Osteoblast (primary cell): ENCODE measurements around the gene CSF2. TPM values are rescaled to one million over a fixed set of nuclear protein-coding genes. Genes with fewer than 3 reads are reported as not detected.

ENCODE experiments used
- DNase-seq: peaks from one replicate; pipeline ENCODE4 v3.0.0; 2011; ENCODE audit warnings: low spot score, mixed read lengths; ENCODE audit not compliant: insufficient read length; ENCODE audit errors: missing footprints
- H2AFZ ChIP-seq: 2 replicates; pipeline ENCODE4 v1.6.0; 2011; ENCODE audit warnings: mild to moderate bottlenecking, low read length
- H3K27ac ChIP-seq: 2 replicates; pipeline ENCODE4 v1.5.1; 2011; ENCODE audit warnings: mild to moderate bottlenecking, low read depth, low read length, moderate library complexity
- H3K27me3 ChIP-seq: 2 replicates; pipeline ENCODE4 v1.6.0; 2012; ENCODE audit warnings: mild to moderate bottlenecking, control low read depth, inconsistent platforms, low read length, moderate library complexity; ENCODE audit not compliant: insufficient read depth
- H3K36me3 ChIP-seq: 2 replicates; pipeline ENCODE4 v1.5.1; 2011; ENCODE audit warnings: mild to moderate bottlenecking, low read length, control low read depth, moderate library complexity; ENCODE audit not compliant: insufficient read depth
- H3K4me1 ChIP-seq: 2 replicates; pipeline ENCODE4 v1.5.1; 2011; ENCODE audit warnings: mild to moderate bottlenecking, low read length, control low read depth, moderate library complexity; ENCODE audit not compliant: insufficient read depth
- H3K4me2 ChIP-seq: 2 replicates; pipeline ENCODE4 v1.6.0; 2011; ENCODE audit warnings: mild to moderate bottlenecking, low read length; ENCODE audit not compliant: insufficient read depth
- H3K4me3 ChIP-seq: fragments of 200-600 bp; sonication (generic); 3 replicates; pipeline ENCODE4 v1.5.1; 2012; ENCODE audit warnings: mild to moderate bottlenecking, low read length, inconsistent platforms; ENCODE audit not compliant: insufficient read depth
- H3K79me2 ChIP-seq: 2 replicates; pipeline ENCODE4 v1.6.0; 2012; ENCODE audit warnings: mild to moderate bottlenecking, low read length, control low read depth, inconsistent platforms; ENCODE audit not compliant: insufficient read depth
- H3K9me3 ChIP-seq: 2 replicates; pipeline ENCODE4 v1.5.1; 2011; ENCODE audit warnings: low read depth, low read length, control low read depth
- H4K20me1 ChIP-seq: 2 replicates; pipeline ENCODE4 v1.6.0; 2012; ENCODE audit warnings: mild to moderate bottlenecking, low read length, control low read depth; ENCODE audit not compliant: insufficient read depth
- CTCF ChIP-seq: IDR thresholded peaks from 2 replicates; pipeline ENCODE4 v1.5.1; 2011; ENCODE audit warnings: mild to moderate bottlenecking, low read depth, low read length, moderate library complexity; ENCODE audit errors: extremely low read depth
- total RNA-seq: library from RNA; depleted of rRNA; stranded (reverse); fragments of >200 nt; gene quantifications from 2 replicates; pipeline ENCODE4 v1.2.3, GENCODE V29; 2012

CSF2 gene
- not detected in 2 replicates for total RNA-seq

DNA sequence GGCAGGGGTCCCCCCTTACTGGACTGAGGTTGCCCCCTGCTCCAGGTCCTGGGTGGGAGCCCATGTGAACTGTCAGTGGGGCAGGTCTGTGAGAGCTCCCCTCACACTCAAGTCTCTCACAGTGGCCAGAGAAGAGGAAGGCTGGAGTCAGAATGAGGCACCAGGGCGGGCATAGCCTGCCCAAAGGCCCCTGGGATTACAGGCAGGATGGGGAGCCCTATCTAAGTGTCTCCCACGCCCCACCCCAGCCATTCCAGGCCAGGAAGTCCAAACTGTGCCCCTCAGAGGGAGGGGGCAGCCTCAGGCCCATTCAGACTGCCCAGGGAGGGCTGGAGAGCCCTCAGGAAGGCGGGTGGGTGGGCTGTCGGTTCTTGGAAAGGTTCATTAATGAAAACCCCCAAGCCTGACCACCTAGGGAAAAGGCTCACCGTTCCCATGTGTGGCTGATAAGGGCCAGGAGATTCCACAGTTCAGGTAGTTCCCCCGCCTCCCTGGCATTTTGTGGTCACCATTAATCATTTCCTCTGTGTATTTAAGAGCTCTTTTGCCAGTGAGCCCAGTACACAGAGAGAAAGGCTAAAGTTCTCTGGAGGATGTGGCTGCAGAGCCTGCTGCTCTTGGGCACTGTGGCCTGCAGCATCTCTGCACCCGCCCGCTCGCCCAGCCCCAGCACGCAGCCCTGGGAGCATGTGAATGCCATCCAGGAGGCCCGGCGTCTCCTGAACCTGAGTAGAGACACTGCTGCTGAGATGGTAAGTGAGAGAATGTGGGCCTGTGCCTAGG, at the start of gene CSF2:
Gene CSF2, plus strand, starts transcription at position 559 of the 783 bp plus-strand sequence. Its CDS starts 35 bp downstream, at position 594.
- Histone ChIP-seq H3K27me3 (no peaks in the 10 kb centered on the region), H2AFZ (no peak within 1 kb of the TSS), H3K9me3 (no peaks in the 10 kb centered on the region), H3K27ac (no peak within 1 kb of the TSS), H3K36me3 (no peaks in the 10 kb centered on the region), H3K4me2 (no peak within 1 kb of the TSS), H3K79me2 (no peaks in the 10 kb centered on the region), H3K4me3 (no peak within 1 kb of the TSS), H4K20me1 (no peaks in the 10 kb centered on the region), H3K4me1 (peaks cover 16% of the 10 kb centered on the region)
- DNase-seq = peak; percentile 92
- no peak for TF ChIP-seq CTCF

- Histone ChIP-seq H3K36me3 (no peaks in the 10 kb centered on the region), H4K20me1 (no peaks in the 10 kb centered on the region), H2AFZ (no peak overlapping the region), H3K4me3 (no peak overlapping the region), H3K4me1 (no peaks in the 10 kb centered on the region), H3K9me3 (no peaks in the 10 kb centered on the region), H3K27me3 (peaks cover 13% of the 10 kb centered on the region), H3K27ac (no peak overlapping the region), H3K4me2 (no peak overlapping the region), H3K79me2 (no peaks in the 10 kb centered on the region)
- DNase-seq = no peak
- TF ChIP-seq CTCF = no peak
Measured at GRCh38 chr5:132024117-132024435, 49.5 kb upstream of the CSF2 start.

DNA sequence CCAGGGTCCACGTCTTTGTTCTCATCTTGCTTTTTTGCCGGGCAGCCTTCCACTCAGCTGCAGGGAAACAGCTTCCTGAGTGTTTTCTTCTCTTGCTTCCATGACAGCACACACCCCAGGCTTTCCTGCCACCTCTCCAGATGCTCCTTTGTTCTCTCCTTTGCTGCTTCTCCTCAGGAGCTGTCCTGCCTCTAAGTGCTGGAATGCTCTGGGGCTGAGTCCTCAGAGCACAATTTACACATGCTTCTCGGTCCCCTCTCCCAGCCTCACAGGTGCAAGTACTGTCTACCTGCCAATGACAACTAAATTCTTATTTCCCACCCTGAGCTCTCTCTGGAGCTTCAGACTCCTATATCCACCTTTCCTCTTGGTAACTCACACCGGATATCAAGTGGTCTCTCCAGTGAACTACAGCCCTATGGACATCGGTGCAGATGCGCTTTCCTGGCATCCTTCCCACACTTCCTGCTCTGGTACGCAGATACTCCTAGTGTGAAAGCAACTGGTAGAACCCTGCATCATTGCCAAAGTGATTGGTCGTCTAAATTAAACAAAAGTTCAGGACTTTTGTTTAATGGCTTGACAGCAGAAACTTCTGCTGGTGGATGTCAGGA, 48.7 kb upstream of the CSF2 start:
- peaks cover 6% of the 10 kb centered on the region for H3K27me3 ChIP-seq
- no peaks in the 10 kb centered on the region for H3K4me1 ChIP-seq
- H2AFZ ChIP-seq = no peak overlapping the region
- no peak overlapping the region for H3K27ac ChIP-seq
- no peaks in the 10 kb centered on the region for H4K20me1 ChIP-seq
- no peak for DNase-seq
- no peaks in the 10 kb centered on the region for H3K79me2 ChIP-seq
- H3K9me3 ChIP-seq = no peaks in the 10 kb centered on the region
- no peaks in the 10 kb centered on the region for H3K36me3 ChIP-seq
- no peak for TF ChIP-seq CTCF
- H3K4me3 ChIP-seq = no peak overlapping the region
- no peak overlapping the region for H3K4me2 ChIP-seq

- Histone ChIP-seq H3K4me3 (no peak overlapping the region), H3K4me2 (no peak overlapping the region), H3K27ac (no peak overlapping the region), H3K4me1 (no peaks in the 10 kb centered on the region), H3K36me3 (no peaks in the 10 kb centered on the region), H3K9me3 (no peaks in the 10 kb centered on the region), H4K20me1 (no peaks in the 10 kb centered on the region), H3K79me2 (no peaks in the 10 kb centered on the region), H3K27me3 (peaks cover 4% of the 10 kb centered on the region), H2AFZ (no peak overlapping the region)
- TF ChIP-seq CTCF = no peak
- DNase-seq = no peak
Measured at GRCh38 chr5:132025403-132025971, 48.1 kb upstream of the CSF2 start.
